Measurements from ENCODE around the gene HDHD3. TPM values are rescaled to one million over a fixed set of nuclear protein-coding genes. Genes with fewer than 3 reads are reported as not detected.

Gene HDHD3
- total RNA-seq, 8 experiments from 2014 or later: 6.3 to 15.1 (median 9.0) TPM

DNA sequence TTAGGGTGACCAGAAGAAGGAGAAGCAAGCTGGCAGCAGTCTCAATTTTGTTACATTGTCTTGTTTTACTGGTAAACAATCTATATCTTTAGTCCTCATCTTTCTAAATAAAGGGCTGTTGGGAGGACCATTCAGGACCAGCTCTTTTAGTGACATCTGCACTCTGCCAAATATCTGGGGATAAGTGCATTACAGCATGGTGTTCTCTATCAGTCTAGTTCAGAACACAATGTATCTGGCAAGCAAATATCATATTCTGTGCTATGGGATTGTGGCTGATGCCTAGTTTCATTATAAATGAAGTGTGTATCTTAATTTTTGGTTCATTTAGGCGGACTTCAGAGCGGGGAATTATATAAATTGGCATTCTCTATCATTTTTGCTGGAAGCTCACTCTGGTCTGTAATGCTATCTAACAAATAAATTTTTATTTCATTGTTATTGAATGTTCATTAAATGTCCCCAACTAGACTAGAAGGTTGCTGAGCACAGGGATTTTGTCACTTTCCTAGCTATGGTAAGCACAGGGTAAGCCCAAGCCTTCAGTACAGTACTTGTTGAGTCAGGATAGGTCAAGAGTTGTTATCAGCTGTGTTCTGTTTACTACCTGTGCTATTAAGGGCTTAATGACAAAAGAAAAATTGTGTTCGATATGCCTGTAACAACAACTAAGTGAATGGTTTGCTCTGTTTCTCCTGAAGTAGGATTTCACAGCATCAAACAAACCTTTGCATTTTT is 48.6 kb downstream of the HDHD3 start:
- in situ Hi-C loops (cut with MboI; ENCODE audit: low pct_unique_long_range_greater_than_20kb in 2 of 9, low sequenced_read_pairs in 9 of 9, unreplicated experiment in 9 of 9): no loop called here
- Histone ChIP-seq H3K27ac (no peak overlapping the region), H3K4me1 (replicated peaks in 1 of 2) (no peaks in the 10 kb centered on the region), H3K4me3 (no peak overlapping the region)
- ATAC-seq (replicated peaks in 6 of 8): no peak
- WGBS, 10 experiments: 72 to 100% (median 85%) methylated on average over 1 to 3 of the region's 3 CpGs; no CpG with 5 or more reads in 3 of the 10 experiments

- WGBS, 10 experiments: 80 to 100% (median 95%) methylated on average over 1 to 4 of the region's 4 CpGs
- no peak overlapping the region for H3K27ac ChIP-seq
- ATAC-seq (replicated peaks in 6 of 8): no peak
- no peak overlapping the region for H3K4me3 ChIP-seq
- in situ Hi-C loops (cut with MboI; ENCODE audit: low pct_unique_long_range_greater_than_20kb in 2 of 9, low sequenced_read_pairs in 9 of 9, unreplicated experiment in 9 of 9): no loop called here
- no peaks in the 10 kb centered on the region for H3K4me1 ChIP-seq (replicated peaks in 1 of 2)
These were observed 50.6 kb downstream of the HDHD3 start for GRCh38 chr9:113326230-113326629.

Other genes with a start within 250 kb of the HDHD3 start
- gene SLC31A2, start 226.0 kb downstream of the HDHD3 start, total RNA-seq: 10 to 100 TPM in 1 of 8 experiments, 1 to 10 TPM in 4, under 1 TPM in 3; 0.87 to 10.1 (median 1.7) TPM
- gene FKBP15, start 155.7 kb downstream of the HDHD3 start, total RNA-seq: 10 to 100 TPM; 12.8 to 28.1 (median 19.7) TPM
- gene SLC31A1, start 155.4 kb downstream of the HDHD3 start, total RNA-seq: 10 to 100 TPM; 10.9 to 25.5 (median 18.7) TPM
- 10 to 100 TPM; 26.9 to 45.5 (median 30.9) TPM for gene CDC26, start 101.4 kb downstream of the HDHD3 start, total RNA-seq
- gene PRPF4, start 101.3 kb downstream of the HDHD3 start, total RNA-seq: 10 to 100 TPM; 22.4 to 35.5 (median 27.6) TPM
- gene RNF183, start 73.6 kb downstream of the HDHD3 start, total RNA-seq: 1 to 10 TPM in 2 of 8 experiments, under 1 TPM in 5, not detected in 1; 0.14 to 1.6 (median 0.29) TPM
- 1 to 10 TPM in 7 of 8 experiments, under 1 TPM in 1; 0.76 to 5.8 (median 3.3) TPM for gene WDR31, start 36.7 kb downstream of the HDHD3 start, total RNA-seq
- under 1 TPM in 6 of 8 experiments, not detected in 2; 0.05 to 0.43 (median 0.27) TPM for gene BSPRY, start 27.4 kb downstream of the HDHD3 start, total RNA-seq
- 10 to 100 TPM; 10.2 to 21.9 (median 17.0) TPM for gene ALAD, start 24.3 kb upstream of the HDHD3 start, total RNA-seq
- gene POLE3, start 33.7 kb upstream of the HDHD3 start, total RNA-seq: 10 to 100 TPM; 42.0 to 66.7 (median 50.2) TPM
- gene C9orf43, start 33.8 kb upstream of the HDHD3 start, total RNA-seq: 1 to 10 TPM in 4 of 8 experiments, under 1 TPM in 4; 0.54 to 2.4 (median 1.1) TPM
- 10 to 100 TPM in 7 of 8 experiments, 1 to 10 TPM in 1; 5.7 to 82.3 (median 50.6) TPM for gene RGS3, start 86.7 kb upstream of the HDHD3 start, total RNA-seq